Neural cell (in vitro differentiated cells): ENCODE measurements around the gene BPI.
"Not testable (repeated sequence)": the region's sequence is repeated elsewhere in the genome, so short reads cannot be mapped to it uniquely, and the experiment has no call there.

Experiments used
- EZH2 ChIP-seq: fragments of 200-600, 300-800 bp; shearing (Covaris generic), sonication (generic); IDR thresholded peaks from 2 replicates; pipeline ENCODE4 v1.6.1; 2014; ENCODE audit warnings: antibody characterized with exemption, low read length, borderline replicate concordance, mild to moderate bottlenecking; ENCODE audit not compliant: insufficient read depth, poor library complexity, severe bottlenecking
- TF ChIP-seq, protein P1 (sequence below): fragments of 450-650 bp; IDR thresholded peaks from 2 replicates; pipeline ENCODE4 v1.5.1; 2014; ENCODE audit warnings: antibody characterized with exemption, mild to moderate bottlenecking, moderate library complexity; ENCODE audit not compliant: poor library complexity, severe bottlenecking

DNA sequence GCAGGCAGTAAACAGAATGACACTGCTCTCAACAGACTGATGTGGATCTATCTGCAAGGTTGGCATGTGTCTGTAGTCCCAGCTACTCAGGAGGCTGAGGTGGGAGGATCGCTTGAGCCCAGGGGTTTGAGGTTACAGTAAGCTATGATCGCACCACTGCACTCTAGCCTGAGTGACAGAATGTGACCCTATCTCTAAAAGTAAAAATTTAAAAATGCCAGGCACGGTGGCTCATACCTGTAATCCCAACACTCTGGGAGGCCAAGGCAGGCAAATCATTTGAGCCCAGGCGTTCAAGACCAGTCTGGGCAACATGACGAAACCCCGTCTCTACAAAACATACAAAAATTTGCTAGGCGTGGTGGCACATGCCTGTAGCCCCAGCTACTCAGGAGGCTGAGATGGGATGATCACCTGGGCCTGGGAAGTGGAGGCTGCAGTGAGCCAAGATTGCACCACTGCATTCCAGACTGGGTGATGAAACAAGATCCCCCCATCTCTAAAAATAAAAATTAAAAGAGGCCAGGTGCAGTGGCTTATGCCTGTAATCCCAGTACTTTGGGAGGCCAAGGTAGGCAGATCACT is 19.8 kb upstream of the BPI start:
- TF ChIP-seq, protein P1, sequence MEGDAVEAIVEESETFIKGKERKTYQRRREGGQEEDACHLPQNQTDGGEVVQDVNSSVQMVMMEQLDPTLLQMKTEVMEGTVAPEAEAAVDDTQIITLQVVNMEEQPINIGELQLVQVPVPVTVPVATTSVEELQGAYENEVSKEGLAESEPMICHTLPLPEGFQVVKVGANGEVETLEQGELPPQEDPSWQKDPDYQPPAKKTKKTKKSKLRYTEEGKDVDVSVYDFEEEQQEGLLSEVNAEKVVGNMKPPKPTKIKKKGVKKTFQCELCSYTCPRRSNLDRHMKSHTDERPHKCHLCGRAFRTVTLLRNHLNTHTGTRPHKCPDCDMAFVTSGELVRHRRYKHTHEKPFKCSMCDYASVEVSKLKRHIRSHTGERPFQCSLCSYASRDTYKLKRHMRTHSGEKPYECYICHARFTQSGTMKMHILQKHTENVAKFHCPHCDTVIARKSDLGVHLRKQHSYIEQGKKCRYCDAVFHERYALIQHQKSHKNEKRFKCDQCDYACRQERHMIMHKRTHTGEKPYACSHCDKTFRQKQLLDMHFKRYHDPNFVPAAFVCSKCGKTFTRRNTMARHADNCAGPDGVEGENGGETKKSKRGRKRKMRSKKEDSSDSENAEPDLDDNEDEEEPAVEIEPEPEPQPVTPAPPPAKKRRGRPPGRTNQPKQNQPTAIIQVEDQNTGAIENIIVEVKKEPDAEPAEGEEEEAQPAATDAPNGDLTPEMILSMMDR, result not testable (repeated sequence)
- not testable (repeated sequence) for TF ChIP-seq EZH2
